Mesenchymal stem cell (in vitro differentiated cells and primary cell): ENCODE measurements around the gene KRTAP10-5.

Source experiments
- DNase-seq: peaks from one replicate; pipeline ENCODE4 v3.0.0-alpha.2; 2013
- H2AFZ ChIP-seq: one replicate; pipeline ENCODE4 v1.6.1; 2013; ENCODE audit warnings: low read depth, mild to moderate bottlenecking, control low read depth, inconsistent platforms, low read length, moderate library complexity
- H2AK5ac ChIP-seq: 2 replicates; pipeline ENCODE4 v1.6.1; 2013; ENCODE audit warnings: low read length, moderate library complexity, mild to moderate bottlenecking, inconsistent platforms; ENCODE audit not compliant: severe bottlenecking
- H2BK120ac ChIP-seq: one replicate; pipeline ENCODE4 v1.6.1; 2013; ENCODE audit warnings: low read depth, mild to moderate bottlenecking, inconsistent platforms, low read length, moderate library complexity
- H2BK12ac ChIP-seq, 2 experiments: one replicate each; pipeline ENCODE4 v1.6.1; 2013; ENCODE audit warnings: inconsistent platforms in 2 of 2, low read length in 2 of 2, mild to moderate bottlenecking in 2 of 2, moderate library complexity in 2 of 2, control low read depth in 1 of 2
- H2BK15ac ChIP-seq: one replicate; pipeline ENCODE4 v1.6.1; 2013; ENCODE audit warnings: mild to moderate bottlenecking, low read depth, inconsistent platforms; ENCODE audit not compliant: poor library complexity, severe bottlenecking
- H2BK5ac ChIP-seq: 2 replicates; pipeline ENCODE4 v1.6.1; 2013; ENCODE audit warnings: low read depth, mild to moderate bottlenecking, low read length, control low read depth, inconsistent platforms; ENCODE audit not compliant: poor library complexity, severe bottlenecking
- H3K14ac ChIP-seq, 2 experiments: one replicate each; pipeline ENCODE4 v1.6.1; 2013; ENCODE audit warnings: inconsistent platforms in 2 of 2, low read length in 2 of 2, control low read depth in 1 of 2, mild to moderate bottlenecking in 1 of 2, moderate library complexity in 1 of 2
- H3K18ac ChIP-seq, 2 experiments: one replicate each; pipeline ENCODE4 v1.6.1; 2013; ENCODE audit warnings: inconsistent platforms in 2 of 2, low read length in 2 of 2, control low read depth in 1 of 2, low read depth in 1 of 2, mild to moderate bottlenecking in 1 of 2
- H3K23ac ChIP-seq, 2 experiments: one replicate each; pipeline ENCODE4 v1.6.1; 2013; ENCODE audit warnings: inconsistent platforms in 2 of 2, low read length in 2 of 2, mild to moderate bottlenecking in 2 of 2, moderate library complexity in 2 of 2, control low read depth in 1 of 2
- H3K27ac ChIP-seq: 2 replicates; pipeline ENCODE4 v1.5.1; 2013; ENCODE audit warnings: mild to moderate bottlenecking, moderate library complexity, low read length, control low read depth, inconsistent platforms; ENCODE audit not compliant: poor library complexity, severe bottlenecking
- H3K27me3 ChIP-seq, 2 experiments: 2 replicates each; pipeline versions ENCODE4 v1.6.1 to v1.7.0; 2013; ENCODE audit warnings: low read length in 2 of 2, mild to moderate bottlenecking in 2 of 2, moderate library complexity in 2 of 2, control low read depth in 1 of 2, inconsistent platforms in 1 of 2; ENCODE audit not compliant: control insufficient read depth in 1 of 2, insufficient read depth in 1 of 2
- H3K36me3 ChIP-seq, 2 experiments: 2 replicates each; pipeline versions ENCODE4 v1.6.1 to v1.7.0; 2013; ENCODE audit warnings: low read length in 2 of 2, control low read depth in 1 of 2, inconsistent platforms in 1 of 2, low read depth in 1 of 2, mild to moderate bottlenecking in 1 of 2; ENCODE audit not compliant: insufficient read depth in 2 of 2, control insufficient read depth in 1 of 2
- H3K4ac ChIP-seq, 2 experiments: one replicate each; pipeline ENCODE4 v1.6.1; 2013; ENCODE audit warnings: inconsistent platforms in 2 of 2, low read length in 2 of 2, mild to moderate bottlenecking in 2 of 2, moderate library complexity in 2 of 2, control low read depth in 1 of 2, low read depth in 1 of 2
- H3K4me1 ChIP-seq: 2 replicates; pipeline ENCODE4 v1.6.1; 2013; ENCODE audit warnings: low read depth, low read length, control low read depth; ENCODE audit not compliant: control insufficient read depth, insufficient read depth
- H3K4me2 ChIP-seq: 2 replicates; pipeline ENCODE4 v1.6.1; 2013; ENCODE audit warnings: low read length, mild to moderate bottlenecking, inconsistent platforms; ENCODE audit not compliant: poor library complexity, severe bottlenecking
- H3K4me3 ChIP-seq, 2 experiments: 2 replicates each; pipeline versions ENCODE4 v1.5.1 to v1.7.0; 2013; ENCODE audit warnings: low read length in 2 of 2, mild to moderate bottlenecking in 2 of 2, control low read depth in 1 of 2, low read depth in 1 of 2; ENCODE audit not compliant: insufficient read depth in 1 of 2
- H3K79me1 ChIP-seq: replicated peaks from 2 replicates; pipeline ENCODE4 v1.6.1; 2013; ENCODE audit warnings: mild to moderate bottlenecking, control low read depth, low read length, inconsistent platforms; ENCODE audit not compliant: poor library complexity, severe bottlenecking
- H3K9ac ChIP-seq: 2 replicates; pipeline ENCODE4 v1.7.0; 2013; ENCODE audit warnings: mild to moderate bottlenecking, low read length, moderate library complexity
- H3K9me3 ChIP-seq: 2 replicates; pipeline ENCODE4 v1.7.0; 2013; ENCODE audit warnings: mild to moderate bottlenecking, low read length; ENCODE audit not compliant: control insufficient read depth
- H4K8ac ChIP-seq: one replicate; pipeline ENCODE4 v1.6.1; 2013; ENCODE audit warnings: inconsistent platforms, mild to moderate bottlenecking, low read length, moderate library complexity
- H4K91ac ChIP-seq: one replicate; pipeline ENCODE4 v1.6.1; 2013; ENCODE audit warnings: mild to moderate bottlenecking, low read length, inconsistent platforms
- WGBS: methylation state at CpG from one replicate; pipeline ENCODE4 v1.1.7; 2013; ENCODE audit warnings: mixed read lengths; 5-methylcytosine and 5-hydroxymethylcytosine counted together

Gene KRTAP10-5

DNA sequence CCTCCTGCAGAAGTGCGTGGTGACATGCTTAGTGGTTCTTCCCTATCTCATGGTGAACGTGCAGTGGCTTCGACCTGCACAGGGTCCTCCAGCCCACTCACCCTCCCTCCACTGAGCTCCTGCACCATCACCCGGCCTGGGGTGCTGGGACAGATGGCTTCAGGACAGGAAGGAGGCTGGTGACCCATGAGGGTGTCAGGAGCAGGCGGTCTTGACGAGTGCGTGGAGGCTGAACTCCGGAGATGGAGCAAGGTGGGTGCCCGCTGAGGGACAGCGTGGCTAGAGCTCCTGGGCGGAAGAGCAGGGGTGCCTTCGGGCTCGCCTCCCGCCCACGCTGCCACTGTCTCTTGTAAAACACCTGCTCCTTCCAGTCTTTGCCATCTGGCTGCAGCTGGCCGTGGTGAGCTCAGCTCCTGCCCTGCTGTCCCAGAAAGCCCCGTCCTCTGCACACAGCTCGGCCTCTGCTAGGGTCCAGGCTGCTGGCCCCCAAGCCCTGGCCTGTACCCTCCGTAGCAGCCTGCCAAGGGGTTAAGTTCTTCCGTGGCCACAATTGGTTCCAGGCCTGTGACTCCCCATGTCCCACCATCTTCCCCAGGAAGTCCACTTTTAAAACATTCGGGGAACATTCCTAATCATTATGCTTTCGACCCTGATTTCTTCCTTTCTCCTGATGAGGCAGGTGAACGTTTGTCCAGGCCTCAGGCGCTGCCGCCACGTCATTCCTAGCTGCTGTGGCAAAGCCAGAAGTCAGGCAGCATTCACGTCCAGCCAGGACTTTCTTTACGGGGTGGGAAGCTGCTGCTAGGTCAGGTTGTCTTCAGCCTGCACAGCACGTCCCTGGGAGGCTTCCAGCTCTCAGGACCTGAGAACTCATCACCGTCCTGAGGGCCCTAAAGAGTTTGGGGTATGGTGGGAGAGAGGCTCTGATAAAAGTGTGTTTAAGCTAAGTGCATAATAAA is 48.5 kb downstream of the KRTAP10-5 start:
- no peak overlapping the region for H3K27ac ChIP-seq
- no peak overlapping the region for H3K14ac ChIP-seq
- H3K23ac ChIP-seq = no peak overlapping the region
- no peak overlapping the region for H3K9ac ChIP-seq
- H2BK120ac ChIP-seq = no peak overlapping the region
- no peak overlapping the region for H2BK12ac ChIP-seq
- no peaks in the 10 kb centered on the region for H3K79me1 ChIP-seq
- no peak overlapping the region for H2AFZ ChIP-seq
- no peak overlapping the region for H2BK5ac ChIP-seq
- H3K9me3 ChIP-seq = no peaks in the 10 kb centered on the region
- H3K4me2 ChIP-seq = no peak overlapping the region
- no peak overlapping the region for H4K91ac ChIP-seq
- no peak for DNase-seq
- WGBS = 86% methylated on average over 29 of the region's 30 CpGs
- H2BK15ac ChIP-seq = no peak overlapping the region
- H3K27me3 ChIP-seq = peaks cover 0 to 8% of the 10 kb centered on the region in 2 experiments
- no peaks in the 10 kb centered on the region for H3K4me1 ChIP-seq
- no peak overlapping the region for H3K4me3 ChIP-seq
- H3K18ac ChIP-seq = no peak overlapping the region
- no peak overlapping the region for H2AK5ac ChIP-seq
- H4K8ac ChIP-seq = no peak overlapping the region
- H3K4ac ChIP-seq = no peak overlapping the region
- no peaks in the 10 kb centered on the region for H3K36me3 ChIP-seq

DNA sequence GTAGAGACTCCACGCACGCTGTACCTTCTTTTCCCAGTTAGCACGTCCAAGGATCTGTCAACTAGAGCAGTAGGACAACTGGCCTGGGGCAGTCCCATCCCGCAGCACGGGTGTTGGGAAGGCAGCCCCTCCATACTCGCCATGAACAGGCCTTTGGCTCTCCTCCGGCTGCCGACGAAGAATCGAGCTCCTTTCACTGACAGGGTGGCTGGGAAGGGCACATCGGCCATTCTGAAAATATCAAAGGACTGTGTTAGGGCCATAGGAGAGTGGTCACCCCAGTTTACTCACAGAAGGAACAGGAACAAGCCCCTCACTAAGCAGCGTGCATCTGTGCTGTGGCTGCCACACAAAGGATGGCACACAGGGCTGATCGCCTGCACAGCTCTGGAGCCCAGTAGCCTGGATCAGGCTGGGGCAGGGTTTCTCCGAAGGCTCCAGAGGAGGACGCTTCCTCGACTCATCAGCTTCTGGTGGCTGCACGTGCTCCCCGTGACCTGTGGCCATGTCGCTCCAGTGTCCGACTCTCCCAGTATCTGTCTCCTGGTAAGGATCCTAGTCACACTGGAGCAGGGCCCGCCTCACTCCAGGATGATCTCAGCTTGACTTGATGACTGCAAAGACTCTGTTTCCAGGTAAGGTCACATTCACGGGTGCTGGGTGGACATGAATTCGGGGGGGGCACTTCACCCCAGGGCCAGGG is 49.4 kb downstream of the KRTAP10-5 start:
- no peak overlapping the region for H3K23ac ChIP-seq
- no peaks in the 10 kb centered on the region for H3K36me3 ChIP-seq
- WGBS = 85% methylated on average over 23 of the region's 23 CpGs

DNA sequence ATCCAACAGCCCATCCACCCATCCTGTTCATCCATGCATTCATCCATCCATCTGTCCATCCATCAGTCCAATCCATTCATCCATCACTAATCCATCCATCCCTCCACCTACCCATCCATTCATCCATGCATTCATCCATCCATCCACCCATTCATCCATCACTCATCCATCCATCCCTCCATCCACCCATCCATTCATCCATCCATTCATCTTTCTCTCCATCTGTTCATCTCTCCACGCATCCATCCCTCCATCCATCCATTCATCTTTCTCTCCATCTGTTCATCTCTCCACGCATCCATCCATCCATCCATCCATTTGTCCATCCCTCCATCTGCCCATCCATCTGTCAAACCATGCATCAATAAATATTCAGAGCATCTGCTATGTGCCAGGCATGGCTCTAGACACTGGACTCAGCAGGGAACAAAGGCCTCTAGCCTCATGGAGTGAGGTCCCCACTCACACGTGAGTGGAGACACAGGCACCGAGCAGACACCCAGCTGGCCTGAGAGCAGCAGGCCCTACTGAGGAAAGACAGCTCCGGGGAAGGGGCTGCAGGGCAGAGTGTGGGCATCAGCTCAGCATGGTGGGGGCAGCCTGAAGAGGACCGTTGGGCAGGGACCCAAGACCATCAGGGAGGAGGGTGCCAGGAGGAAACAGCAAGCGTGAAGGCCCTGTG is 50.0 kb downstream of the KRTAP10-5 start:
- Histone ChIP-seq H2AFZ (no peak overlapping the region), H3K14ac (no peak overlapping the region), H3K9me3 (no peaks in the 10 kb centered on the region), H3K79me1 (no peaks in the 10 kb centered on the region), H2BK5ac (no peak overlapping the region), H3K9ac (no peak overlapping the region), H2BK120ac (no peak overlapping the region), H3K23ac (no peak overlapping the region), H4K8ac (no peak overlapping the region), H3K4me2 (no peak overlapping the region), H3K18ac (no peak overlapping the region), H3K27me3 (peaks cover 0 to 8% of the 10 kb centered on the region in 2 experiments), H2AK5ac (no peak overlapping the region), H3K4me3 (no peak overlapping the region), H2BK15ac (no peak overlapping the region), H4K91ac (no peak overlapping the region), H3K4ac (no peak overlapping the region), H3K27ac (no peak overlapping the region), H3K36me3 (no peaks in the 10 kb centered on the region), H2BK12ac (no peak overlapping the region), H3K4me1 (no peaks in the 10 kb centered on the region)
- WGBS = 79% methylated on average over 7 of the region's 7 CpGs
- DNase-seq = no peak

More for the DNA sequence above, 49.4 kb downstream of the KRTAP10-5 start:
- Histone ChIP-seq H3K4me2 (no peak overlapping the region), H3K4me1 (no peaks in the 10 kb centered on the region), H3K9ac (no peak overlapping the region), H3K18ac (no peak overlapping the region), H2BK12ac (no peak overlapping the region), H3K27me3 (peaks cover 0 to 8% of the 10 kb centered on the region in 2 experiments), H3K27ac (no peak overlapping the region), H3K4me3 (no peak overlapping the region), H2AK5ac (no peak overlapping the region), H2AFZ (no peak overlapping the region), H2BK15ac (no peak overlapping the region), H2BK120ac (no peak overlapping the region), H3K79me1 (no peaks in the 10 kb centered on the region), H2BK5ac (no peak overlapping the region), H3K9me3 (no peaks in the 10 kb centered on the region), H4K8ac (no peak overlapping the region), H3K14ac (no peak overlapping the region), H4K91ac (no peak overlapping the region), H3K4ac (no peak overlapping the region)
- no peak for DNase-seq
